GM18907 (cell line): ENCODE data around the gene GET4.
"Not testable (repeated sequence)": the region's sequence is repeated elsewhere in the genome, so short reads cannot be mapped to it uniquely, and the experiment has no call there.

Experiments used
- ATAC-seq: cut with Tn5 transposase; IDR thresholded peaks from one replicate; pipeline ENCODE4 v1.9.1; 2021; ENCODE audit warnings: mild to moderate bottlenecking, moderate library complexity; ENCODE audit not compliant: unreplicated experiment

Gene GET4

DNA sequence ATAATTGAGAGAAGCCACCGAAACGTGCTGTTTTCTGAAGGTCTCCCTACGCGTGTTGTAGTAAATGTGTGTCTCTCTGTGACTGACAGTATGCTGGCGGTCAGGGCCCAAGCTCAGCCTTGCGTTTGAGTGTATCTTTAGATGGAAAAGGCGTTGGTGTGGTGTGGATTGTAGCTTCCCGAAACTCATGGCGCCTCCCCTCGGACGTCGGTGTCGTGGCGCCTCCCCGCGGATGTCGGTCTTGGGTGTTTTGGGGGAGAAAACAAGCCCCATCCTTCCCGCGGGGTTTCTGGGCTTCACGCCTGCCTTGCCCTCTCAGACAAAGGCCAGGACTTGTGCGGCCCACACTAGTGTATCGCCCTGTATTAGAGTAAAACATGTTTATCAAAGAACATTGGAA is 31.3 kb upstream of the GET4 start:
- no peak for ATAC-seq

GRCh38 chr7:845731-846130 is 30.6 kb upstream of the GET4 start:
- no peak for ATAC-seq

GRCh38 chr7:846958-847650 is 29.2 kb upstream of the GET4 start:
- ATAC-seq: not testable (repeated sequence)

GRCh38 chr7:847728-848127 is 28.6 kb upstream of the GET4 start:
- not testable (repeated sequence) for ATAC-seq

DNA sequence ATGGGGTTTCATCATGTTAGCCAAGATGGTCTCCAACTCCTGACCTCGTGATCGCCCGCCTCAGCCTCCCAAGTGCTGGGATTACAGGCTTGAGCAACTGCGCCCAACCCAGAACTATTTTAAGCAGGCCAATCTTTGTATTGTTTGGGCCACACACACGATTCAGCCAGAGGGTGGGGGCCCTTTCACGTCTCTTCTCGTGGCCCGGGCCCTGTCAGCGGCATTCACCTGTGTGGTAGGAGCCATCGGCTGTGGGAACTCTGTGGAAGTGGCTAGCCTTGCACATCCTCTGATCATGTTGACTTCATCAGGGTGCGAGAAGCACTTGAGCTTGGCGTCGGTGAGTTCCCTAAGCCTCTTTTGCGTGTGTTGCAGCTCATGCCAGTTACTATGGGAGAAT is 27.2 kb upstream of the GET4 start:
- ATAC-seq: no peak

DNA sequence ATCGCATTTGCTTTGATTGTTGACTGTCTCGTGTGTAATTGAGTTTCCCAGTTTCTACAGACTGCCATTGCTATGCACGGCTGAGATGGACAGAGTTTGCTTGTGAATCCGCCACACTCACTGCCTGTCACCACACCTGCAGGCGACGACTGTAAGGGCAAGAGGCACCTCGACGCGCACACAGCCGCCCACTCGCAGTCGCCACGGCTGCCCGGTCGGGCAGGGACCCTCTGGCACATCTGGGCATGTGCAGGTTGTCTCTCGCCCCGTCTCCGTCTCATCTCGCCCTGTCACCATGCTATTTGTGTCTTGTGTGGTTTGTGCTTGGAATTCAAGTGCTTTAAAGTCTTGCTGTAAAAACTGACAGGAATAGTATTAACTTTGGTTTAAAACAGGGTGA is 26.6 kb upstream of the GET4 start:
- ATAC-seq: no peak

- no peak for ATAC-seq
Measured at GRCh38 chr7:851204-851603, 25.1 kb upstream of the GET4 start.

DNA sequence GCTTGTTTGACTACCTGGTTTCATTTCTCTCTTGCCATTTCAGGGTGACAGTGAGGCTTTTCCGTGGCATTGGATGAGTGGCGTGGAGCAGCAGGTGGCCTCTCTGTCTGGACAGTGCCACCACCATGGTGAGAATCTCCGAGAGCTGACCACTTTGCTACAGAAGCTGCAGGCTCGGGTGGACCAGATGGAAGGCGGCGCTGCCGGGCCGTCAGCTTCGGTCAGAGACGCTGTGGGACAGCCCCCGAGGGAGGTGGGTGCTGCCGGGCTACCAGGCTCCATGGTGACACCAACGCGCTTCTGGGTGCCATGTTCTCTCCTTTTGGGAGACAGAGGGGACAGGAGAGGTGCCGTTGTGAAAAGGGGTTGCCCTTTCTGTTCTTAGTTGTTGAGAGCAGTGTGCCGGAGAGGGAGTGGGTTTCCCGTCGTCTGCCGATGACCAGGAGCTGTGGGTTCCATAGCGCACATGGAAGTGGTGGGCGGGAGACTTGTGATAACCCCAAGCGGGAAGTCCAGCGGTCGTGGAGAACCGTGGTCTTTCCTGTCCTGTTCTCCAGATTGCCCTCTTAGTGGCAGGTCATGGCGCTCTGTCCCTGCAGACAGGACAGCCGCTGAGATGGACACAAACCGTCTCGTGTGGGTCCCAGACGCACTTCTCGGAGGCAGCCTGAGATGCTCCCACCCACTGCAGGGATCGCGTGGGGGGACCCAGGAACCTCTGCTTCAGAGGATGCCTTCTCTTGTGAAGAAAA is 22.8 kb upstream of the GET4 start:
- no peak for ATAC-seq

DNA sequence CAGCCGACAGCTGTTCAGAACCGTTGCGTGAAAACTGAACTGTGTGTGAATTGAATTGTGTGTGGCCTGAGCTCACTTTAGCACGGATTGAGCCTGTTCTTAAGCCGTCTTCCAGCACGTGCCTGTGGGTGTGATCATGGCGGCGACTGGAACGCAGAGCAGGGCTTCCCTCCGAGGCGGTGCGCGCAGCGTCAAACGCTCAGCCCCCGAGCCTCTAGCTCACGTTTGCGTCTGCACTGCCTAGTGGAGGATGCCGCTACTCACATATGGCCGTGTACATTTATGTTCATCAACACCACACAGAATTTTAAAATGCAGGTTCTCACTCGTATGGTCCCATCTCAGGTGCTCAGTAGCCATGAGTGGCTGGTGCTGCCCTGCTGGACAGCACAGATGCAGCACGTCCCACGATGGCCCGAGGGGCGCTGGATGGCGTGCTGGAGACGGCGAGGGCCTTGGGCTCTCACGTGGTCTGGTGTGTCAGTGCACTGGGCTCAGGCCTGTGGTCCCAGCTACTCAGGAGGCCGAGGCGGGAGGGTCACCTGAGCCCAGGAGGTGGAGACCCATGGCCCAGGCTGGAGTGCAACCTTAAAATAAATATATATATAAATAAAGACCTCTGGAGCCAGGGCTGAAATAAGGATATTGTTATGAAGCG is 22.1 kb upstream of the GET4 start:
- no peak for ATAC-seq

DNA sequence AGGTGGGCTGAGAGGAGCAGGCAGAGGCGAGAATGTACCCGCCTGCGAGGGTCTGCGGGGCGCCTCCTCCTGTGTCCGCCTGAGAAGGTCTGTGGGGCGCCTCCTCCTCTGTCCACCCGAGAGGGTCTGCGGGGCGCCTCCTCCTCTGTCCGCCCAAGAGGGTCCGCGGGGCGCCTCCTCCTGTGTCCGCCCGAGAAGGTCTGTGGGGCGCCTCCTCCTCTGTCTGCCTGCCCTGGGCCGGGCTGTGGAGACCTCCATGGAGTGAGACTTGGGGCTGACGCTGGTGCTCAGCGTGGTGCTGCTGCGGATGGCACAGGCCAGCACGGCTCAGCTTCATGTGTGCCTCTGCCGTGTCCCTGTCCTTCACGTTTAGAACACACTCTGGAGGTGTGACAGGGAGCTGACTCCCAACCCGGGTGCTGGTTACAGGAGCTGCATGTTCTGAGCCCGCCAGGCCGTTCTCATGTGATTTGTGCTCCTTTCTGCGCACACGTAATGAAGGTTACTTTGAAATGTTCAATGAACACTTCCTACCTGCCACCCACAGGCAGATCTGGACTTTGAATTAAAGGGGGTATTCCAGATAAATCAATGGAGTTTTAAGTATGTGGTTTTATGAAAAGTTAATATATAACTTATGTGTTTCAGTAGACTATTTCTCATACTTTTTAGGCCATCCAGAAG is 20.5 kb upstream of the GET4 start:
- ATAC-seq: no peak

- no peak for ATAC-seq
Measured at GRCh38 chr7:856444-857095, 19.8 kb upstream of the GET4 start.

- no peak for ATAC-seq
Measured at GRCh38 chr7:857661-858060, 18.7 kb upstream of the GET4 start.

DNA sequence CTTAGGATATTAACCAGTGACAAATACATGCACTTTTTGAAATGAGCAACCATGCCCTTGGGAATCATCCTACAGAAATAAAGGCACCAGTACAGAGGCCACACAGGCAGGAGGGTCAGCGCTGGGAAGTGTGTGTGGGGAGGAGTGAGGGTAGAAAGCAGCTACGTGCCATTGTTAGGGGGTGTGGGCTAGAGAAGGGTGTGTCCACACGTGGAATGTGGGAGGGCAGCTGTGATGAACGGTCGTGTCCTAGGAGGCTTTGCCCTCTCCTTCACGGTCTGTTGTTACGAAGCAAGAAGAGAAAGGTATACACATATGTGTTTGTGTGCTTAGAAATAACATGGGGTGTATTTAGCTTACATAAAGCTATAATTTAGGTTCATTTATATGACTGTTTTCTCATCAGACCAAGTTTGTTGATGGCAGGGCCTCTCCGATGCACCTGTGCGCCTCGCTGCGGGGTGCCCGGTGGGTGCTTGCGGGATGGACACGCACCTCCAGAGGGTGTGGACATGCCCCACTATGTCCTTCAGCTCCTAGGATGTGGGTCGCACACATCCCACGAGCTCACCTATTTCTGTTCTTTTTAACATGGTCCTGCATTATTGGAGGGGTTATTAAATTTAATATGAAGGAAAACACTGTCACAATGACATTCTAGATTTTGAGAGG is 16.9 kb upstream of the GET4 start:
- ATAC-seq: no peak

DNA sequence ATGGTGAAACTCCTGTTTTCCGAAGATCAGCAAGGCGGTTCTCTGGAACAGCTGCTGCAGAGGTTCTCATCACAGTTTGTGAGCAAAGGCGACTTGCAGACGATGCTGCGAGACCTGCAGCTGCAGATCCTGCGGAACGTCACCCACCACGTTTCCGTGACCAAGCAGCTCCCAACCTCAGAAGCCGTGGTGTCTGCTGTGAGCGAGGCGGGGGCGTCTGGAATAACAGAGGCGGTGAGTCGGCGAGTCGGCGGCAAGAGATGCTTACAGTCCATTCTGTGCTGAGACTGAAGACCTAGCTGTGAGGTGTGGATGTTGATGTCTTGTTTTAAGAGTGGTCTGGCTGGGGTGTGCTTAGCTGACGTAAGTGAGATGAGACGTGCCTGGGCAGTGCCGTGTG is 16.2 kb upstream of the GET4 start:
- no peak for ATAC-seq

DNA sequence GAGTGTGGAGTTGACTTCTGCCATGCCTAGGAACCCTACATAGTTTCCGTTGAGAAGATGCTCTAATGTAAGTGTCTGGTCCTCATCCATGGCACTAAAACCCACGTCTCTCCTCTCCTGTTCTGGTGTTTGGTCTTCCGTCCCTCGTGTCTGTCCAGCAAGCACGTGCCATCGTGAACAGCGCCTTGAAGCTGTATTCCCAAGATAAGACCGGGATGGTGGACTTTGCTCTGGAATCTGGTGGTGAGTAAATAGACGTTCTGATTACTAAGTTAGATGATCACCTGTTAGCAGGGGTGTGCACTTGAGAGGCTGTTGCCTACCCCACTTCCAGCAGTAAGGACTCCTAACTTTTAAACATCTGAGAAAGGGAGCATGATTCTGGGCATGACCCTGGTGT is 15.1 kb upstream of the GET4 start:
- ATAC-seq: no peak

- ATAC-seq: no peak
Measured at GRCh38 chr7:862157-862556, 14.2 kb upstream of the GET4 start.

- no peak for ATAC-seq
Measured at GRCh38 chr7:863106-863505, 13.2 kb upstream of the GET4 start.

- ATAC-seq: no peak
Measured at GRCh38 chr7:865921-866320, 10.4 kb upstream of the GET4 start.

- ATAC-seq: no peak
Measured at GRCh38 chr7:867001-867405, 9.4 kb upstream of the GET4 start.

- ATAC-seq: no peak
Measured at GRCh38 chr7:867406-868188, 8.8 kb upstream of the GET4 start.
